ENCODE measurements around the gene SLC16A5.

DNA sequence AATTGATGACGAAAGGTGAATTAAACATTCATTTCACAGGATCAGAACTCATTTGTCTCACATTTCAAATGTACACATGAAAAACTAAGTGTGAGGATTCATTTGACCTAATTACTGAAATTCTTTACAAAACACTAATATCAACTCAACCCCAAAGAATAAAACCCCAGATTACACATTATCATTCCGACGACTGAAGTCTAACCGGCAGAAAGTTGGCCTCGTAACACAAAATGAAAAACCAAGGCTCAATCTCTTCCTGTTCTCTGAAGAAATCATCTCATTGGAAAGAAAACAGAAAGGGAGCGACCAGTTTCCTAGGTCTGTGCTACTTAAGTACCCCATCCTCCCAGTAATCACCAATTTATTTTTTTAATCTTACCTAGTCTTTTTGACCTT, 64.8 kb downstream of the SLC16A5 start:
- TF ChIP-seq POLR2A (IDR thresholded peaks at IDR 0.05; ENCODE audit: low read depth, low read length), result no peak
- no peak for TF ChIP-seq PAX5 (IDR thresholded peaks at IDR 0.05; ENCODE audit: insufficient read depth, low read length, severe bottlenecking)
- TF ChIP-seq POLR2AphosphoS5 (IDR thresholded peaks at IDR 0.05; ENCODE audit: low read depth, low read length), result no peak
- no peak for TF ChIP-seq SPI1 (IDR thresholded peaks at IDR 0.05; ENCODE audit: low read depth, low read length)
